Fibroblast of mammary gland (primary cell): ENCODE results near the gene LYPD6.

ENCODE experiments used
- DNase-seq: peaks from one replicate; pipeline ENCODE4 v3.0.0-alpha.2; 2010; ENCODE audit warnings: low read depth
- H3K4me3 ChIP-seq: 2 replicates; pipeline ENCODE4 v1.5.1; 2011; ENCODE audit warnings: low read depth, mild to moderate bottlenecking, low read length, moderate library complexity; ENCODE audit not compliant: control insufficient read depth
- TF ChIP-seq, protein P1 (sequence below): conservative IDR thresholded peaks from 2 replicates; pipeline ENCODE4 v1.5.1; 2011; ENCODE audit warnings: low read depth, low read length, inconsistent platforms; ENCODE audit not compliant: control insufficient read depth, insufficient read depth

LYPD6 gene

DNA sequence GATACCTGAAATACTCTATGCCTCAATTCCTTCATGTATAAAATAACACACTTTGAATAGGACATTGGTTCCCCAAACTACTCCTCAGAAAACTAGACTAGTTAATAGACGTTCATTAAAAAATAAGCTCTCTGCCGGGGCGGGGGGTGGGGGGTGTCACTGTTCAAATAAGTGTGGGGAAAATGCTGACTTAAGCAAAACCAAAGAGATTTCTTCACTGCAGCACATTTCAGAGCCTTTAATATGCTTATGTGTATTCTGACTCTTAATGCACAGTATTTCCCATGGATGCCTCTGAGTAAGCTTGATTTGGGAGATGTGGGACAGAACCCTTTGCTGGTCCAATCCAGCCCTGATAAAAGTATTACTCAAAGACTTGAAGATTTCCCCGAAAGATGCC lies 93.2 kb downstream of the LYPD6 start:
- DNase-seq, result no peak
- no peak overlapping the region for H3K4me3 ChIP-seq
- TF ChIP-seq, protein P1, sequence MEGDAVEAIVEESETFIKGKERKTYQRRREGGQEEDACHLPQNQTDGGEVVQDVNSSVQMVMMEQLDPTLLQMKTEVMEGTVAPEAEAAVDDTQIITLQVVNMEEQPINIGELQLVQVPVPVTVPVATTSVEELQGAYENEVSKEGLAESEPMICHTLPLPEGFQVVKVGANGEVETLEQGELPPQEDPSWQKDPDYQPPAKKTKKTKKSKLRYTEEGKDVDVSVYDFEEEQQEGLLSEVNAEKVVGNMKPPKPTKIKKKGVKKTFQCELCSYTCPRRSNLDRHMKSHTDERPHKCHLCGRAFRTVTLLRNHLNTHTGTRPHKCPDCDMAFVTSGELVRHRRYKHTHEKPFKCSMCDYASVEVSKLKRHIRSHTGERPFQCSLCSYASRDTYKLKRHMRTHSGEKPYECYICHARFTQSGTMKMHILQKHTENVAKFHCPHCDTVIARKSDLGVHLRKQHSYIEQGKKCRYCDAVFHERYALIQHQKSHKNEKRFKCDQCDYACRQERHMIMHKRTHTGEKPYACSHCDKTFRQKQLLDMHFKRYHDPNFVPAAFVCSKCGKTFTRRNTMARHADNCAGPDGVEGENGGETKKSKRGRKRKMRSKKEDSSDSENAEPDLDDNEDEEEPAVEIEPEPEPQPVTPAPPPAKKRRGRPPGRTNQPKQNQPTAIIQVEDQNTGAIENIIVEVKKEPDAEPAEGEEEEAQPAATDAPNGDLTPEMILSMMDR, result no peak

DNA sequence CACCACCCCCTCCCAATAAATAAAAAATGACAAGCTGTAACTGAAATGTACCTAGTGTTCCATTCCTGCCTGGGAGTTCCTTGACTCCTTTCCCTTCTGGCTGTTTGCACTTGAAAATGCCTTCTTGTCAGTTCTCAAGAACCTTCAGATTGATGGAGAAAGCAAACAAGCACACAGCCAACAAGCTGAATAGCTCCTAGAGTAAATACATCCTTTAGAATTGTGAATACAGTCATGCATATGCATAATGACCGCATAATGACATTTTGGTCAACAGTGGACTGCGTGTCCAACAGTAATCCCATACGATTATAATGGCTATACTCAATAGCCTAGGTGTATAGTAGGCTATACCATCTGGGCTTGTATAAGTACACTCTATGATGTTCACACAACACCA lies 97.0 kb downstream of the LYPD6 start:
- TF ChIP-seq, protein P1, result no peak
- DNase-seq, result no peak

DNA sequence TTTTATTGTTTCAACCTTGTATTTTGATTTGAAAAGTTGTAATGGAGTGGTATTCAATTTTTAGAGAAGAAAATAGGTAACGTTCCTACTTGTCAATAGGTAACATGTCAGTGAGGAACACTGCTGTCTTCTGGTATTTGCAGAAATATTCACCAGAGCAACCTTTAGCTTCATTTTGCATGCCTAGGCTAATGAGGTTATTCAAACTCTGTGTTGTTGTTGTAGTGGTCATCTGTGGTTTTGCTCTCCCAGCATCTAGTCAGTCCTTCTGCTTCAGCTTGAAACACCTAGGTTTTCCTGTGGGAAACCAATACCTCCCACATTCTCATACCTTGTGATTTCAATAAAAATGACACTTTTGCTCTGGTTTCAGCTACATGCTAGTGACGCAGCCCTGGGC lies 98.4 kb downstream of the LYPD6 start:
- no peak overlapping the region for H3K4me3 ChIP-seq
- TF ChIP-seq, protein P1, result no peak
- DNase-seq, result no peak

More for the DNA sequence above, 97.0 kb downstream of the LYPD6 start:
- no peak overlapping the region for H3K4me3 ChIP-seq

DNA sequence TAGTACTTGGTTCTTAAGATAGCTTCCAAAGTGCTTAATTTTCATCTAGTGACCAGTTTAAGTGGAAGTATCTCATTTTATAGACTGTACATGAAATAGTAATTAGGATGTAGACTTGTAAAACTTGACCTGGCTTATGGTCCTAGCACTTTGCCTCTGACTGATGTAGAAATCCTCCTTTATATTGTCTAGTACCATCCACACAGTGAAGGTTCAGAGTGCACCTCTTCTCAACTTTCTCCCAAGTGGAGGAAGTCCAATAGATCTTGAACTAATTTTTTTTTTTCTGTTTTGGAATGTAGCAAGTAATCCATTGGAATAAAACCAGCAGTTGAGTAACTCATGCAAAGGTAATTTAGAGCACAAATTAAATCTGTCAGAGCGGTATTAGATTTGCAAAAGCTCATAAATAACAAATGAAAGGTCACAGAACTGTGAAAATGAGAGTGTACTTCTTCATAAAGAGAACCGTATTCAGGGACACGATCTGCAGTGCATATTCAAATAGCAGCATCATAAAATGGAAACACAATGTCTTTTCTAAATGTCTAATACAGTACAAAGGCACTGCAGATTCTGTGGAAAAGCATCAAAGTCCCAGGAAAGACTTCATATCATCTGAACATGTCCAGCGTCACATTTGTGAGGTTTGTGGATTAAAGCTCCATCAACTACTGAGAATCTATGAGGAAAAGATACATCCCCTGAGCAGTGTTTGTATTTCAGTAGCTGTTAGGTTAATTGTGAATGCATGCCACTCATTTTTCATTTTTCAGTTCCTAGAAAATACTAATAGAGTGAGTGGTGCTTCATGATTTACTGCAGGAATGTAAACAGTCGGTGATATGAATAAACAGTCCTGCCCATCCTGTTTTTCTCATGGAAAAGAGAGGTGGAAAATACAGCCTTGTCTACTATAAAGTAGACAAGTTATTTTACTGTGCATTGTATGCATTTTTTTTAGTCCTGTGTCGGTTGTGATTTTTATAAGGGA lies 100.7 kb downstream of the LYPD6 start:
- H3K4me3 ChIP-seq, result no peak overlapping the region
- TF ChIP-seq, protein P1, result no peak
- no peak for DNase-seq

DNA sequence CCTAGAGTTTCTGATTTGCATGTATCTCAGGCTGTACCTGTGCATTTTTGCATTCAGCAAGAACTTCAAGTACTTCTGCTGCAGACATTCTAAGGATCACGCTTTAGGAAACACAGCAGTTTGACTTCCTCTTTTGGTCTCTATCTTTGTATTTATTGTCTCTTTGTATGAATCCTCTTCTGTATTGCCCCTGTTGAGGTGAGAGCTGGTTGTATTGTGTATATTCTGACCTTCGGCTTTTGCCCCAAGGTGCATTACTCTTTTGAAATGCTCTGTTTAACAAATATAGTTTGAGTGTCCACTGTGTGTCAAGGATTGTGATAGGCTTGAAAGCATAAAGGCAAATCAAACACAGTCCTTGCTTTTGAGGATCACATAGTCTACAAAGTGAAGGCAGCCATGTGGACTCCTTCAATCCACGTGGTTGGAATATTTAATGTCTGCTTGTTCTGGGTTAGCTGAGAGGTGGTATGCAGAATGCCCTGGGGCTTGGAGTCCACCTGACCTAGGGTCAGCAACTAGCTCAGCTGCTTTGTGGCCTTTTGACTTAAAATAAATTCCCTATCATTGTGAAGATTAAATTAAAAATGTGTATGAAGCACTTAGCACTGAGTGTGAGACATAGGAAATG lies 108.1 kb downstream of the LYPD6 start:
- TF ChIP-seq, protein P1, result no peak
- H3K4me3 ChIP-seq, result no peak overlapping the region
- no peak for DNase-seq

DNA sequence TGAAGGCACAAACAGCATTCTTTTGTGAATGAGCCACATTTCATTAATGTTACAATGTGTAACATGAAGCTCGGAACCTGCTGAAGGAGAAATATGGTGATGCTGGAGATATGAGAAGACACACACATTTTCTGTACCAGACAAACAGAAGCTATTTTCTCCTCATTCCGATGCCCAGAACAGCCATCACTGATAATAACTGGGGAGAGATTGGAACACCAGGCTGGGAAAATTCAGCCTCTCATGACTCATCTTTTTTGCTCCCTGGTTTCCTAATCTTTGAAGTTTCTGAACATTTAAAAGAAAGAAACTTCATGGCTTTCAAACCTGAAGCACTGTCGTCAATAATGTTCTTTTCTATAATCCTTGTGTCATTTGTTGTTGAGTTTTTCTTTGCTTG lies 110.9 kb downstream of the LYPD6 start:
- no peak overlapping the region for H3K4me3 ChIP-seq
- TF ChIP-seq, protein P1, result no peak
- DNase-seq, result no peak
